Epidermal melanocyte (primary cell): ENCODE results near the gene IQCM.
A peak's percentile ranks its signal among the peaks of the same experiment; 100 is the strongest.

ENCODE experiments used
- DNase-seq: peaks from one replicate; pipeline ENCODE4 v3.0.0; 2011; ENCODE audit warnings: low spot score; ENCODE audit not compliant: insufficient read length

Gene IQCM, protein sequence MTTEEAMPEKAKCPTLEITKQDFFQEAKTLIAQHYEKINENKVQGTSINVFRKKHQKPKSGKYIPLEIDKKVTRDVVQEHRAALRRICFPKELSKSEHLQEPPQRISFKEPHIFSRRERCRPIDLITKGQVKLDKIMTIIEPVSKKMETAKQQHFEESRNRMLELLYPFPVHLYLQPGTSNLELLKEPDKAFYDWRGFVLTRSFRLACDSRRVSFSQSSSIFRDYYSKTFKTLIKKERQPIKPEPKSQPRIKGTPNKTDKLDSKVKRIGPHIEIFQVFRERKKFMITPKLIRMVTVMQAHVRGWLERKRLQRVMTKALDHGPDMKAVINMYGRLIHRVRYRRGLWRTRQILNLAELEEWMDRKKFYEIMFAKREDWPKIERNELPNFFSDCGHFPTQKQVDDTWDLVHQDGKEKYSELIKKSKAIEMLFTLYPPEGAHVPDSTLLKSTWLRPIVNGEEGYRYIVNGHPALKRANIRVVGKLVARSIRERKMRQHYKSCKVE

DNA sequence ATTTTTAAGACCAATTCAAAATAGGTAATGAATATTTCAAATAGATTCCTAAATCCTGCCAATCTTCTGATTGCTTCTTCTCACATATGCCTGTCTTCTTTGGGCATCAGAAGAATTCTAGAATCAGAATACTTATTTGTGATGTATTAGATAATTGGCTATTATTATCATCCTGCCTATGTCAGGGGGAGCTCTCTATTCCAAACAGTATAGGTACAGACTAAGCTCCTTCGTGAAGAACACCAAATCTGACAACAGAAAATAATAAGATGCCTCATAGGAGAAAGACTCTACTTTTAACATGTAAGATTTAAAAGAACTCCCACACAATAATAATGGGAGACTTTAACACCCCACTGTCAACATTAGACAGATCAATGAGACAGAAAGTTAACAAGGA, at the start of gene IQCM:
Gene IQCM (minus strand): TSS at position 101 of the 400 bp plus-strand sequence. CDS start 73,152 bp downstream, outside the sequence.
- no peak for DNase-seq

DNA sequence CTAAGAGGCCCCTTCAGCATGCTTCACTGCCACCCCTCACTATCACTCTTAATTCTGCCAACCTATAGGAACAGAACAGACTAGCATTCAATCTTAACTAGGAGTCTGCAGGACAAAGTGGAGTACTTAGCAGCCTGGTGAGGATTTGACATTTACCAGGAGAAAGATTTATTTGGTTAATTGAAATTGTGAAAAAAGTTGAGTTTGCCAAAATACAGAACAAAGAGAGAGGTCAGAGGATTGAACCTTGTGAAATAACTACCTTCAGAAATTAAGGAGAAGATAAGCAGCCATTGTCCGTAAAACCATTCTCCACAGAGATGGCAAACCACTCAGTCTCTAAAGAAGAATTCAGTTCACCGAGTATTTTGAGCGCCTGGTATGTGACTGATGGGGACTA, 41.8 kb upstream of the IQCM start:
- DNase-seq = no peak

DNA sequence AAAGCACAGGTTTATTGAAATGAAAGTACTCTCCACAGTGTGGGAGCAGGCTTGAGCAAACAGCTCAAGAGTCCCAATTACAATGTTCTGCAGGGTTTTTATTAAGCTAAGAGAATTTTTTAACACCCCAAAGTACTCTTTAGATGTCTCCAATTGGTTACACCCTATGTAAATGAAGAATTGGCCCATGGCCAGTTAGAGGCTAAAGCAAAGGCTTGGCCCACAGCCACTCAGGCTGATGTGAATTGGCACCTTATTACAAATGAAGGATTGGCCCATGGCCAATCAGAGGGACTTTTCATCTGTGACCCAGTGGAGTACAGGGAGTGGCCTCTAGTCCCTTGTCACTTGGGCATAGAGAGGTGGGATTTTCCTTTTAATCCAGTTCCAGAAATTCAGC, 30.1 kb upstream of the IQCM start:
- DNase-seq = no peak

DNA sequence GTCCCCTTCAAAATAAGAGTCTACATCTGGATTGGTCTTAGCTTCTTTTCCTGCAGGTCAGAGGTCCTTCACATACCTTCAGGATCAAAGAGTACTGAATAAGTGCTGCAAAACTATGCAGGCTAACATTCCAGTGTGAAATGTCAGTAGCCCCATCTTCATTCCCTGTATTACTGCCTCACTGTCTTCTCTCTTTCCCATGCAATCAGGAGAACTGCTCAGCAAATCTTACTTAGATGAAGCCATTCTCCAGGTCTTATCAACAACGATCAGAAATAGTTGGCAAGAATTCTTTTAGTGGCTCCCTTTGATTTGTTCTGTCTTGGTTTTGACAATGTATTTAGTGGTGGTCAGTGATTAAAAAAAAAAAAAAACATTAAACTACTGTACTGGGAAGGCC, 26.0 kb upstream of the IQCM start:
- DNase-seq = no peak

DNA sequence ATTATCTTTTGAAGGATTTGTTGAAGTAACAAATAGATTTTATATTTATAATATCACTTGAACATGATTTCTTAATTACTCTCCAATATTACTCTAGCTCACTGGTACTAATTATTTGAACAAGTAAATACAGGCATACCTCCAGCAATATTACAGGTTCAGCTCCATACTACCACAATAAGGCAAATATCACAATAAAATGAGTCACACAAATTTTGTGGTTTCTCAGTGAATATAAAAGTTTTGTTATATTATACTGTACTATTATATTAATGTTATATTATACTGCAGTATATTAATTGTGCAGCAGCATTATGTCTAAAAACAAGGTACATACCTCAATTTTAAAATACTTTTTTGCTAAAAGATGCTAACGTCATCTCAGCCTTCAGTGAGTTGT, 22.4 kb upstream of the IQCM start:
- no peak for DNase-seq

DNA sequence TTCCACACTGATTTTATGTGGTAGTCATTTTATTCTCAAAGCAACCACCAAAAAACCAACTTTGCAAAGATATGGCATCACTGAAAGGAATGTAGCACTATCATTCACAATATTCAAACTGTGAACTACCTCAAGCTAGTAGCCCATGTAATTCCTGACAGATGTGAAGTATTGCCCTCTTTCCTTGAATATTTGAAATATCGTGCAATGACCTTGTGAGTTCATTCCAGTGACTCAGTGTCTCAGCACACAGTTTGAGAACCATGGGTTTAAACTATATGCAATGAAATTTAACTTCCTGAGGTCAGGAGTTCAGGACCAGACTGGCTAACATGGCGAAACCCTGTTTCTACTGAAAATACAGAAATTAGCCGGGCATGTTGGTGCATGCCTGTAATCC, 20.9 kb upstream of the IQCM start:
- no peak for DNase-seq

DNA sequence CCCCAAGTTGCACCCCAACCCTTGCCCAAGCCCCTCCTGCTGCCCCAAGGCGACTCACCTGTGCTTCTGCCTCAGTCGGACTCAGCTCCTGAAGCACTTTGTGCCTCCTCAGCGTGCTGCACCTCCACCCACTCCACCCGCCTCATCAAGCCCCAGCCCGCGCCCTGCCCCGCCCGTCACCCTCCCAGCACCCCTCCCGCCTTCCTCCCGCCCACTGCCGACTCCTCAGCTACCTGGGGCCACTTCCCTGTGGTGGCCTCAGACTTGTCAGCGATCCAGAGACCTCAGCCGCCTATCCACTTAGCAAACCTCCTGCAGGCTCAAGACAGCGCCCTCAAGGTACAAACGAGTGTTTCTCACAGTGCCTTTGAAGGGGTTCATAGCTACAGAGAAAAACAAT, 19.6 kb upstream of the IQCM start:
- no peak for DNase-seq

DNA sequence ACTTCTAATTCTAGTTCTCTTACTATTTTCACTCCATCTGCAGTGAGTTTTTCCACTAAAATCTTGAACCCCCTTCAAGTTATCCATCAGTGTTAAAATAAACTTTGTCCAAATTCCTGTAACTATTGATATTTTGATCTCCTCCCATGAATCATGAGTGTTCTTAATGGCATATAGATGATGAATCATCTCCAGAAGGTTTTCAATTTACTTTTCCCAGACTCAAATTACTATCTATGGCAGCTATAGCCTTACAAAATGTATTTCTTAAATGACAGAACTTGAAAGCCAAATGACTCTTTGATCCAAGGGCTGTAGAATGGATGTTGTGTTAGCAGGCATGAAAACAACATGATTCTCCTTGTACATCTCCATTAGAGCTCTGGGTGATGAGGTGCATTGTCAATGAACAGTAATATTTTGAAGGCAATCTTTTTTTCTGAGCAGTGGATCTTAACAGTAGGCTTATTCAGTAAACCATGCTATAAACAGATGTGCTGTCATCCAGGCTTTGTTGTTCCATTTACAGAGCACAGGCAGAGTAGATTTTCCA, 16.1 kb upstream of the IQCM start:
- DNase-seq = no peak

DNA sequence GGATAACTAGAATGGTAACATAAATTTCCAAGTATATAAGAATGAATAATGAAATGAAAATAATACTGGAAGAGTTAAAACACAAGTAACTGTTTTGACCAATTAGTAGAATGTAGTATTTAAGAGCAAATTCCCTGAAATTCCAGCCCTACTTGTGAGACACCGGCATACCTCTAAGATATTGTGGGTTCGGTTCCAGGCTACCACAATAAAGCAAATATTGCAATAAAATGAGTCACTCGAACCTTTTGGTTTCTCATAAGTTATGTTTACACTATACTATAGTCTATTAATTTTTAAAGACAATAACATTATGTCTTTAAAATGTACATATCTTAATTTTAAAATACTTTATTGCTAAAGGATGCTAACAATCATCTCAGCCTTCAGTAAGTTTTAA, 15.2 kb upstream of the IQCM start:
- DNase-seq = no peak

DNA sequence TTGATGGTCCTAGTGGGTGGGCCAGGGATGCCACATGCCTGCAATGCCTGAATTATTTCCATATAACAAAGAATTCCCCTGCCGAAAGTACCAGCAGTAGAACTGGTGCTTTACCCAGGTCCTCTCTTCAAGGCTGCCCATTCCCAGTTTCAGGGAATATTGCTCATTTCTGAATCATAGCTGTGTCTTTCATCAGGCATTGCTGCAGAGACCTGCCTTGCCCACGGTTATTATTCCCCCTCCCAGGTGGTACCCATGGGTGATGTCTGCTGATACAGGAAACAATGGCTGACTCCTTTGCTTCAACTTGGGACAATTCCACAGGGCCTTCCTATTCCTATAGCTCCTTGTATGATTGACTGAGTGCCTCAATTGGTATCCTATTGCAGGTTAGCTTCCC, 9.7 kb upstream of the IQCM start:
- no peak for DNase-seq

DNA sequence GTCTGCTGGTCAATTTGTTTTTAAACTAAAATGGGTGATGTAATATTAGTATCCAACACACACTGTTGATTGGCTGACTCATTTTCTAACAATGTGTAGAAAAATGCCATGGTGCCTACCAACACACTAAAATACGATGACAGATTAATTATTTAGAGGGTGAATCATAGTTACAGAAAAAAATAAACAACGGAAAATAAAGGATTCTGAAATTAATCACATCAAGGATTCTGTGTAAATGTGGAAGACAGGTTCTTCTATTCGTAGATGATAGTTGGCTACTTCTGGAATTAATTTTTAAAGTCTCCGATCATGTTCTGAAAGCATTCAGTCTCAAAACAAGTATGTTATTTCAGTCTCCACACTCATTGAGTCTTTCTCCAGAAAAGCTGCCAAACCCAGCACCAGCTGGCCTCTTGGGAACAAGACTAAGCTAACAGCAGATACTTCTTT, 8.2 kb upstream of the IQCM start:
- DNase-seq = peak; percentile 21

DNA sequence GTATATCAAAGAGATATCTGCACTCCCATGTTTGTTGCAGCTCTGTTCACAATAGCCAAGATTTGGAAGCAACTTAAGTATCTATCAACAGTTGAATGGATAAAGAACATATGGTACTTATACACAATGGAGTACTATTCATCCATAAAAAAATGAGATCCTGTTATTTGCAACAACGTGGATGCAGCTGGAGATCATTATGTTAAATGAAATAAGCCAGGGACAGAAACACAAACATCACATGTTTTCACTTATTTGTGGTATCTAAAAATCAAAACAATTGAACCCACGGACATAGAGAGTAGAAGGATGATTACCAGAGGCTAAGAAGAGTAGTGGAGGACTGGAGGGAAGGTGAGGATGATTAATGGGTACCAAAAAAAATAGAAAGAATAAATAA, 14.2 kb downstream of the IQCM start:
- no peak for DNase-seq

DNA sequence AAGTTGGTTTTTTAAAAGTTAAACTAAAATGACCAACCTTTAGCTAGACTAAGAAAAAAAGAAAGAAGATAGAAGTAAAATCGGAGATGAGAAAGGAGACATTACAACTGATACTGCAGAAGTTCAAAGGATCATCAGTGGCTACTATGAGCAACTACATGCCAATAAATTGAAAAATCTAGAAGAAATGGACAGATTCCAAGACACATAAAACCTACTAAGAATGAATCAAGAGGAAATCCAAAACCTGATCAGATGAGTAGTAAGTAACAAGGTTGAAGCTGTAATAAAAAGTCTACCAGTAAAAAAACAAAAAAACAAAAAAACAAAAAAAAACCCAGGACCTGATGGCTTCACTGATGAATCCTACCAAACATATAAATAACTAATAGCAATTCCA, 16.1 kb downstream of the IQCM start:
- no peak for DNase-seq

DNA sequence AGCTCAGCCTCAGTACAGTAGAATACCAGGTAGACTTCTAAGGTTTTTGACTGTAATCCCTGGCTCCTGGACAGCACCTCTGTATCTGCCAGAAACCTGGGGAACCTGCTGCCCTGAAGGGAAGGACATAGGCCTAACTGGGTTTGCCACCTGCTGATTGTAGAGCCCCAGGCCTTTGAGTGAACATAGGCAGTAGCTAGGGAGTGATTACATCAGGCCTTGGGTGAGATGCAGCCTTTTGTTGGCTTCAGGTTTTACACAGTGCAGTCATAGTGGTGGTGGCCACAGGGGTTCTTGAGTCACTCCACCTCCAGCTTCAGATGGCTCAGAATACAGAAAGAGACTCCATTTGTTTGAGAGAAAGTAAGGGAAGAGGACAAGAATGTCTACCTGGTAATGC, 19.3 kb downstream of the IQCM start:
- DNase-seq = no peak

DNA sequence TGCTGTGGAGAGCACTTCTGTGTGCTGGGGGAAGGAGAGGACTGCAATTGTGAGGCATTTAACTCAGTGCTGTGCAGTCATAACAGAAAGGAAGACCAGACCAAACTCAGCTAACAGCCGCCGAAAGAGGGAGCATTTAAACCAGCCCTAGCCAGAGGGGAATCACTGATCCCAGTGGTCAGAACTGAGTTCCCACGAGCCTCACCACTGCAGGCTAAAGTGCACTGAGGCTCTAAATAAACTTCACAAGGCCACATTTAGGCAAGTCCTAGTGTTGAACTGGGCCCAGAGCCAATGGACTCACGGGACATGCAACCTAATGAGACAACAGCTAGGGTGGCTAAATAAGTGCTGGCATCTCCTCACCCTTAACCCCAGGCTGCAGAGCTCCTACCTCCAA, 20.4 kb downstream of the IQCM start:
- DNase-seq = no peak

DNA sequence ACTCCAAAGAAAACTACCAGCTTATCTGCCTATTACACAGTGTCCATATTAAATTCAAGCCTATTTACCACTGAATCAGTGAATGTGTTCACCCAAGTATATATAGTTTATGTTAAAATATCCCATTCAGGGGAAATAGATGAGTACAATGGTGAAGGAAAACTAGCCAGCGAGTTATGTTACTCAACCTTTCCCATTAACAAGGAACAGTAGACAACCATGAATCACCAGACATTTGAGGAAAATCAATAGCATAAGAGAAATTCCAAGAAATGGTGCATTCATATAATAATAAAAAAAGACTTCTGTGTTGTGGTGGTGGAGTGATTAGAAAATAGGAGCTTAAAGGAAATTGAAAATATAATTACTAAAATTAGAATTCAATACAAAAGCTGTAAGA, 21.3 kb downstream of the IQCM start:
- DNase-seq = no peak

DNA sequence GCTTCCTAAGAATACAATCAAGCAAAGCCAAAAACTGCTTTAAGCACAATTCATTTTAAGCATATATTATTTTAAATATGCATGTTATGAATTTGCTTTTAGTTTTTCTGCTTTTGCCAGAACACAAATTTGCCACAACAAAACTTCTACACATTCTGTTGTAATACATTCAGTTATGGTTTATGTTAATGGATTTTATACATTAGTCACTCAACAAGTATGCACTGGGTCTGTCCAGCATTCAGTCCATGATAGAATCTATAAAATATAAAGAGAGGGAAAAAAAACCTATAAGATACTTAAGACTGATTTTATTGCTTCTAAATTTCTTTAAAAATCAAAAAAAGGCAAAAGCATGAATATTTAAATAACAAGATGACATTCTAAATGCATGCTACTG, 22.2 kb downstream of the IQCM start:
- DNase-seq = no peak

DNA sequence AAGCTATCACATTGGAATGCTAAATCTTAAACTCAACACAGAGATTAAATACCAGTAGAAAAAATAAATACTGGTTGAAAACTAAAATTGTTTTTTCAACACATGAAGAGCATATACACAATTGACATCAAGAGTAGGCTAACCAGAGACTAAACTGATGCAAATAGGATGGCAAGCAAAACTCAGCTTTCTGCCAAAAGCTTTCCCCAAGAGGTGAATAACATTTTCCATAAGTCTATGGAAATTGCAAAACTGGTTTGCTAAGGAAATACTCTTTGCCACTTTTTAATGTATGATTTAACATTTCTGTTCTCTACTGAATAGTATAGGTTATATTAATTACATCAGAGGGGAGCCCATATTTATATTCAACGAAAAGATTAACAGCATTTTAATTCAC, 23.8 kb downstream of the IQCM start:
- DNase-seq = no peak

DNA sequence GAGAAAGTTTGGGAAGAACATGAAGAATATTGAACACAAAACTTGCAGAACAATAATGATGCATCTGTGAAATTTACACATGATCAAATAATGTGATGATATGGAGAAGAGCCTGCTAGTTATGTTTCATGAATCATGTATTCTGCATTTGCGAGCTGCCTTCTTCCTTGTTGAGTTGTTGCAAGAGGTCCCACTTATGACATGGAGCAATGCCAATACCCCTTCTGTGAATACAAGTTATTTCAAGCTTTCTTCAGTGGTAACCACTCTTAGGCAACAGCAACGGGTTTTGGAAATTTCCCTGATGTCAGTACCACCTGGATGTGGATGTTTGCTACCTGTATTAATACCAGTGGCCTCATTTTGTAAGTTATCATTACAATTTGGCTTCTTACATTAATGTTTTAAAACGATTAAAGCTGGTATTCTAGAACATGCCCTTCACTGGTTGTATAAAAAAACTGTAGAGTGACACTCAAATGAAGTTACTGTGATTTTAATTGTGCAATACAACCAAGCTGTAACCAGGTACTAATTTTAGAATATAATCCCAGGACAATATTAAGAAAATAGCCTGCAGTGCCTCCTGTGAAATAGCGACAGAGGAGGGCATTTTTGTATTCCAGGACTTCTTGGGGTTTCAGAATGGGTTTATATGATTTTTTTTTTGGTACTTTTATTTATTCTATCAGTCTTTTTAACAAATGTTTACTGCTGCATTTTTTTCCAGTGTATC, 25.3 kb downstream of the IQCM start:
- DNase-seq = no peak

DNA sequence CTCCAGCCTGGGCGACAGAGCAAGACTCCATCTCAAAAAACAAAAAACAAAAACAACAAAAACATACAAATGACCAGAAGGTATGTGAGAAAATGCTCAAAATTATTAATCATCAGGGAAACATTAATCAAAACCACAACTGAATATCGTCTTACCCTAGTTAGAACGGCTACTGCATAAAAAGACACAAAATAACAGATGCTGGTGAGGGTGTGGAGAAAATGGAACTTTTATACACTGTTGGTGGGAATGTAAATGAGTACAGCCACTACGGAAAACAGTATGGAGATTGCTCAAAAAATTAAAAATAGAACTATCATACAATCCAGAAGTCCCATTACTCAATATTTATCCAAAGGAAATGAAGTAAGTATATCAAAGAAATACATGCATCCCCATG, 27.3 kb downstream of the IQCM start:
- no peak for DNase-seq

DNA sequence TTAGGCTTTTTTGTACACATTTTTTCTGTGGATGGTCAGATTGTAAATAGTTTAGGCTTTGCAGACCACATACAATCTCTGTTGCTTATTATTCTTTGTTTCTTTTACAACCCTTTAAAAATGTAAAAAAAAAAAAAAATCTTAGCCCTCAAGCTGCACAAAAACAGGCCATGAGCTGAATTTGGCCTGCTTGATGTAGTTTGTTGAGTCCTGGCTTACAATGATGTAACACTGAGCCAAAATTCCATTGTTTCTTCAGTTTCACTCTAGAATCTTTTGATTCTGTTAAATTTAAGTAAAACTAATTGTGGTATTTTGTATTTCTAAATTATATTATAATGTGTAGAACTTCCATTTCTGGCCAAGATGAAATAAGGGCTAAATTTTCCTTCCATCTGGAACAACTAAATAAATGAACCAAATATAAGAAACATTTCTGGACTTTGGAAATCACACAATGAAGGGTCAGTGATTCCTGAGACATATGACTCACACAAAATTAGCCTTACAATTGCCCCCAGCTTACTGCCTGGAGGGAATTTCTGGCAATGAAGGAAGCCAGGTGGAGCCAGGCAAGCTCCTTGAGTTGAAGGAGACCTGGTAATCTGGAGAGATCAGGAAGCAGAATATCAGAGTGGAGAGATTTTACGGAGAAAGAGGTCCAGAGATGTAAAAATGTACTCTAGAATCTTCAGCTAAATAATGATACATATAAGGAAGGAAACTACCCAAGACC, 29.8 kb downstream of the IQCM start:
- DNase-seq = no peak

DNA sequence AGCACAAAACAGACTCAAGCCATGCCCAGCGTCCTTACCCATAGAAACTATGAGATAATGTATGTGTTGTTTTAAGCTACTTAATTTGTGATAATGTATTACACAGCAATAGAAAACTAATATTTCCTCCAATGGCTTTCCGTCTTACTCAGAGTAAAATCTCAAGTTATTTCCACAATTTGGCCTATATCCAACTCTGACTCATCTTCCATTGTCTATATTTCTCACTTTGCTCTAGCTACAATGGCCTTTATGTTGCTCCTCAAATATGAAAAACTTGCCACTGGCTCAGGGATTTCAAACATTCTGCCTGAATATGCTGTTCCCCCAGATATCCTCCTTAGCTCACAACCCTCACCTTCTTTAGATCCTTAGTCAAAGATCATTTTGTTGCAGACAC, 31.6 kb downstream of the IQCM start:
- DNase-seq = no peak
